Endometrial microvascular endothelial cells (primary cell): ENCODE measurements around the gene KNG1. TPM values are rescaled to one million over a fixed set of nuclear protein-coding genes. Genes with fewer than 3 reads are reported as not detected.

Experiments used
- in situ Hi-C: cut with HindIII; loops from 2 replicates; pipeline ENCODE4 v1.10.0; 2017; ENCODE audit warnings: low sequenced_read_pairs, low pct_unique_long_range_greater_than_20kb; ENCODE audit errors: inconsistent ontology term
- total RNA-seq: library from RNA; depleted of rRNA; stranded (reverse); fragments of >200 nt; gene quantifications from one replicate; pipeline ENCODE4 v1.2.3, GENCODE V29; 2015; ENCODE audit errors: inconsistent ontology term

Gene KNG1
- total RNA-seq, 1 donor from 2014 or later = not detected

- in situ Hi-C loops = no loop called here
Observed at GRCh38 chr3:186789554-186790260, 72.5 kb downstream of the KNG1 start.

- in situ Hi-C loops = no loop called here
Observed at GRCh38 chr3:186790261-186790981, 73.3 kb downstream of the KNG1 start.

Other genes starting within 250 kb of the KNG1 start
- 0.28 TPM for gene CRYGS, start 173.0 kb upstream of the KNG1 start, total RNA-seq
- 21.6 TPM for gene TBCCD1, start 150.0 kb upstream of the KNG1 start, total RNA-seq
- 78.0 TPM for gene DNAJB11, start 146.6 kb upstream of the KNG1 start, total RNA-seq
- not detected for gene AHSG, start 104.3 kb upstream of the KNG1 start, total RNA-seq
- not detected for gene FETUB, start 77.0 kb upstream of the KNG1 start, total RNA-seq
- gene HRG, start 51.3 kb upstream of the KNG1 start, total RNA-seq = not detected
- 238 TPM for gene EIF4A2, start 66.2 kb downstream of the KNG1 start, total RNA-seq
- 57.0 TPM for gene RFC4, start 89.1 kb downstream of the KNG1 start, total RNA-seq
- gene ADIPOQ, start 125.4 kb downstream of the KNG1 start, total RNA-seq = not detected
- gene ST6GAL1, start 213.2 kb downstream of the KNG1 start, total RNA-seq = 24.0 TPM